ENCODE data around the gene EHBP1. TPM values are rescaled to one million over a fixed set of nuclear protein-coding genes. Genes with fewer than 3 reads are reported as not detected.

The EHBP1 gene
- total and polyA plus RNA-seq, 5 donors from 2014 or later = 8.5 to 25.6 (median 10.0) TPM

DNA sequence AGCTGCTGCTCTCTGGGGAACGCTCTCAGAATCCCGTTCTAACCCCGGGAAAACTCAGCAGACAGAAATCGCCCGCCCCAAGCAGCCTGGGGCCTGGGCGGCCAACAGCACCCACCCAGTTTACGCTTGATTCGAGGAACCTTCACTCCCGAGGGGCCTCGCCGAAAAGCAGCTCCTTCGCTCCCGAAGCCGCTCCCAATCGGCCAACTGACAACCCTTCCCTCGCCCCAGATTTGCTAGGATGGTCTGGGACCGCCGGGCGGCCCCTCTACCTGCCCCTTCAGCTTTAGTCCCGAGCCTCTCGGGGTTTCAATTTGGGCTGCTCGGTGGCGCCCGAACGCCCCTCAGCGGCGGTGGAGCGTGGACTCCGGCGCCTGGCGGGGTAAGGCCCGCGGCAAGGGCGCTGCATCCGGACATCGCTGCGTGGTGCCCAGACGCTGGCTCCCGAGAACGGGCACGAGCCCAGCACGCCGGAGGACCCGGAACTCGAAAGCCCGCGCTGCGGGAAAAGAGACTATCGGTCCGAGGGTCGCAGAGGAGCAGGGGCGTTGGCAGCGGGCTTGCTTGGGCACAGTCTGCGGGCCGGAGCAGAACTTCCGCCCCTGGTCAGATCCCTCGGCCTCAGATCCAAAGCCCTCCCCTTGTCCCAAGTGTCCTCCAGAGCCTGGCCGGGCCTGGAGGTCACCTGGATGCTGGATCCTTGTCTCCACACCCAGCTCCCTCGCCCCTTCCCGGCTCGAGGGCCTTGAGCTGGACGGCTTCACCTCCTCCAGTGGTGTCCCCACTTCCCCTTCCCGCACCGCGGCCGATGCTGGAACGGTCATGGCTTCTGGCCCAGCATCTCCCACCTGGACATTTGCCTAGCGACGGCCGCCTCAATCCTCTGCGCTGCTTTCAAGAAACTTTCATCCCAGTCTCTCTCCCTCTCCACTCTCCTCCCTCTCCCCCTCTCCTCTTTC lies 342.1 kb downstream of the EHBP1 start:
- Mint-ChIP-seq H3K4me1 (peaks cover 0 to 43% (median 31%) of the 10 kb centered on the region in 4 donors), H3K27me3 (peaks cover 67% of the 10 kb centered on the region), H3K4me3 (peak overlapping the region; percentile 10 to 73 (median 57)), H3K27ac (no peak overlapping the region), H3K36me3 (peaks cover 15% of the 10 kb centered on the region), H3K9me3 (peaks cover 0 to 2% (median 0%) of the 10 kb centered on the region in 7 donors)
- Histone ChIP-seq H3K36me3 (ENCODE audit: control insufficient read depth, insufficient read depth, low read length) (no peaks in the 10 kb centered on the region), H3K4me3 (ENCODE audit: low read depth, low read length) (no peak overlapping the region), H3K9me3 (ENCODE audit: control insufficient read depth in 2 of 2, low read length in 2 of 2) (no peaks in the 10 kb centered on the region), H3K27ac (ENCODE audit: insufficient read depth, low read length, poor library complexity, severe bottlenecking) (no peak overlapping the region), H3K4me1 (ENCODE audit: control insufficient read depth, insufficient read depth, low read length, poor library complexity, severe bottlenecking) (peaks cover 50% of the 10 kb centered on the region), H3K27me3 (ENCODE audit: control insufficient read depth, insufficient read depth, low read length) (peaks cover 21% of the 10 kb centered on the region)
- DNase-seq = peak in 1 of 3 donors; percentile 24
- ATAC-seq (ENCODE audit: low read depth in 2 of 2) = no peak

DNA sequence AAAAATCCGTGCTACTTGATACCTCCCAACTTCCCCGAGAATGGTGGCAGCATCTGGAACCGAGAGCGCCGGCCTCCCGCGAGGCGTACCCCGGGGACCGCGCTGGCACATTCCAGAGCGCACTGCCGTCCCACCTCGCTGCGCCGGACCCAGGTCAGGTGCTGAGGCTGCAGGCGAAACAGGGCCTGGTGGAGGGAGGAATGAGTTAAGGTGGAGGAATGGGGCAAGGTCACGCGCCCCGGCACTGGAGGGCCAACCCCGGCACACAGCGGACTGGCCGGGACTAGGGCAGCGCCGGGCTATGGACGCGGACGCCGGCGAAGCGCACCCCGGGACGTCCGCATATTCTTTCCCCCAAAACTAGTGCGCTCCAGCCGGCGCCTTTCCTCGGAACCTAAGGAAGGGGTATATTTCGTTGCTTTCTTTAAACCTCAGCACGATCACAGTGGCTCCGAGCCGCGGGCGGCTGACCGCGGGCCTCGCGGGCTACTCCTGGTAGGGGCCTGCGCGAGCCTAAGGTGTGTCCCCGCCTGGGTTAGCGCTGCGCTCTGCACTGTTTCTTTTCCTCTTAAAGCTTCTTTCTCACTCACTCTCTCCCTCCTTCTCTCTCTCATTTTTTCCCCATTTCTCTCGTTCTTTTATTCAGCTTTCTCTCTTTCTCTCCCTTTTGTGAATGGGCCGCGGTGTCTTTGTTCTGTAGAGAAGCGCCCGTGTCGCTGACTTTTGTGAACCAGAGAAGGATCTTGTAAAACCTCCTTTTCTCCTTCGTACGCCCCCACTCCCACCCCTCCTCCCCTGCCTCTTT lies 343.1 kb downstream of the EHBP1 start:
- Histone ChIP-seq H3K4me3 (ENCODE audit: low read depth, low read length) (no peak overlapping the region), H3K4me1 (ENCODE audit: control insufficient read depth, insufficient read depth, low read length, poor library complexity, severe bottlenecking) (peaks cover 56% of the 10 kb centered on the region), H3K36me3 (ENCODE audit: control insufficient read depth, insufficient read depth, low read length) (no peaks in the 10 kb centered on the region), H3K9me3 (ENCODE audit: control insufficient read depth in 2 of 2, low read length in 2 of 2) (no peaks in the 10 kb centered on the region), H3K27me3 (ENCODE audit: control insufficient read depth, insufficient read depth, low read length) (peaks cover 23% of the 10 kb centered on the region), H3K27ac (ENCODE audit: insufficient read depth, low read length, poor library complexity, severe bottlenecking) (no peak overlapping the region)
- Mint-ChIP-seq H3K36me3 (peaks cover 13% of the 10 kb centered on the region), H3K4me1 (peaks cover 0 to 51% (median 38%) of the 10 kb centered on the region in 4 donors), H3K4me3 (peak overlapping the region; percentile 10 to 89 (median 88)), H3K27ac (no peak overlapping the region), H3K9me3 (peaks cover 0 to 2% (median 0%) of the 10 kb centered on the region in 7 donors), H3K27me3 (peaks cover 70% of the 10 kb centered on the region)
- DNase-seq = no peak
- no peak for ATAC-seq (ENCODE audit: low read depth in 2 of 2)

DNA sequence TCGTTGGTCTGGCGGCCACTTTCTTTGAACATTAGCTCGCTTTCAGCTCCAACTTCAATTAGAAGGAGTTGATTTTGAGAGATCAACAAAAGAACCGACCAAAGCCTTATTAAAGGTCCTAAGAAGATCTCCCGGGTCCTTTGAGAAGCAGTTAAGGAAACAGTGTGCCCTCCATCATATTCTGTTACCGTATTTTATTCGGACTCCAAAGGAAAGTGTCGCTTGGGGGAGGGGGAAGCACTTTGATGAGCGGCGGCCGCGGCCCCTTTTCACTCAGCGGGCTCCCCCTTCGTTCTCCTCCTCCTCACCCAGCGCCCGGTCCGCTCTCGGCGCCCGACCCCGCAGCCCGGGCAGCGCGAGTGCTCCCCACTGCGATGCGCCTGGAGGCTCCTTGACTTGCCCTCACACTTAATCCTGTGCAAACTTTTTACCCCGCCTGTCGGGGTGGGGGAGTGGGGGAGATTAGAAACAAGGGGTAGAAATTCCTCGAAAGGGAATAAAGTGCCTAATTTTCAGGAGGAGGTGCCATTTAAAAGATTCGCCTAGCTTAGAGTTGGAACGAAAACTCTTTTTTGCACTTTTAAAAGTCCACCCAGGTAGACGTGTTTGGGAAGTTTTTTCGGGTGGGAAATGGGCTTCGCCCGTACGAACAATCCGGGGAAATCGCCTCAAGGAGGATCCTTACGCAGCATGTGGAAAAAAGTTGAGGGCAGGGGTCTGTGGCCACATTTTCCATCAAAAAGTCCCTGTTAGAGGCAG lies 343.9 kb downstream of the EHBP1 start:
- no peak for DNase-seq
- peak overlapping the region in 1 of 3 donors; percentile 69 for H3K27ac Mint-ChIP-seq
- Histone ChIP-seq H3K4me1 (ENCODE audit: control insufficient read depth, insufficient read depth, low read length, poor library complexity, severe bottlenecking) (peaks cover 62% of the 10 kb centered on the region), H3K4me3 (ENCODE audit: low read depth, low read length) (peak overlapping the region; percentile 53), H3K27ac (ENCODE audit: insufficient read depth, low read length, poor library complexity, severe bottlenecking) (no peak overlapping the region), H3K36me3 (ENCODE audit: control insufficient read depth, insufficient read depth, low read length) (no peaks in the 10 kb centered on the region), H3K27me3 (ENCODE audit: control insufficient read depth, insufficient read depth, low read length) (peaks cover 24% of the 10 kb centered on the region), H3K9me3 (ENCODE audit: control insufficient read depth in 2 of 2, low read length in 2 of 2) (no peaks in the 10 kb centered on the region)
- H3K4me3 Mint-ChIP-seq = peak overlapping the region; percentile 87 to 96 (median 89)
- H3K36me3 Mint-ChIP-seq = peaks cover 11% of the 10 kb centered on the region
- peaks cover 0 to 60% (median 41%) of the 10 kb centered on the region in 4 donors for H3K4me1 Mint-ChIP-seq
- ATAC-seq (ENCODE audit: low read depth in 2 of 2) = no peak
- H3K27me3 Mint-ChIP-seq = peaks cover 75% of the 10 kb centered on the region
- H3K9me3 Mint-ChIP-seq = peaks cover 0 to 2% (median 0%) of the 10 kb centered on the region in 7 donors

- peaks cover 28% of the 10 kb centered on the region for H3K27me3 ChIP-seq (ENCODE audit: control insufficient read depth, insufficient read depth, low read length)
- H3K27ac Mint-ChIP-seq = peak overlapping the region in 1 of 3 donors; percentile 66
Observed at GRCh38 chr2:63049970-63050333, 344.4 kb downstream of the EHBP1 start.

GRCh38 chr2:63050334-63051041 lies 345.0 kb downstream of the EHBP1 start, which contains the start of gene OTX1:
TSS of gene OTX1 (plus strand) at chr2:63050830. CDS start at chr2:63052991, 2,161 bp downstream.
- Histone ChIP-seq H3K4me1 (ENCODE audit: control insufficient read depth, insufficient read depth, low read length, poor library complexity, severe bottlenecking) (peaks cover 73% of the 10 kb centered on the region), H3K36me3 (ENCODE audit: control insufficient read depth, insufficient read depth, low read length) (no peaks in the 10 kb centered on the region), H3K9me3 (ENCODE audit: control insufficient read depth in 2 of 2, low read length in 2 of 2) (no peaks in the 10 kb centered on the region), H3K4me3 (ENCODE audit: low read depth, low read length) (peak within 1 kb of the TSS; percentile 53), H3K27me3 (ENCODE audit: control insufficient read depth, insufficient read depth, low read length) (peaks cover 28% of the 10 kb centered on the region), H3K27ac (ENCODE audit: insufficient read depth, low read length, poor library complexity, severe bottlenecking) (no peak within 1 kb of the TSS)
- H3K27me3 Mint-ChIP-seq = peaks cover 86% of the 10 kb centered on the region
- ATAC-seq (ENCODE audit: low read depth in 2 of 2) (peak; percentile 26 to 29), DNase-seq (peak in 2 of 3 donors; percentile 18 to 66)
- H3K9me3 Mint-ChIP-seq = peaks cover 0 to 2% (median 0%) of the 10 kb centered on the region in 7 donors
- peaks cover 6% of the 10 kb centered on the region for H3K36me3 Mint-ChIP-seq
- H3K27ac Mint-ChIP-seq = peak within 1 kb of the TSS in 1 of 3 donors; percentile 69
- peak within 1 kb of the TSS; percentile 87 to 96 (median 89) for H3K4me3 Mint-ChIP-seq
- peaks cover 0 to 71% (median 47%) of the 10 kb centered on the region in 4 donors for H3K4me1 Mint-ChIP-seq

More at GRCh38 chr2:63049970-63050333, 344.4 kb downstream of the EHBP1 start:
- peaks cover 68% of the 10 kb centered on the region for H3K4me1 ChIP-seq (ENCODE audit: control insufficient read depth, insufficient read depth, low read length, poor library complexity, severe bottlenecking)
- peaks cover 0 to 2% (median 0%) of the 10 kb centered on the region in 7 donors for H3K9me3 Mint-ChIP-seq
- peak overlapping the region; percentile 53 for H3K4me3 ChIP-seq (ENCODE audit: low read depth, low read length)
- no peak for ATAC-seq (ENCODE audit: low read depth in 2 of 2)
- DNase-seq = peak in 1 of 3 donors; percentile 42
- H3K27ac ChIP-seq (ENCODE audit: insufficient read depth, low read length, poor library complexity, severe bottlenecking) = no peak overlapping the region
- no peaks in the 10 kb centered on the region for H3K36me3 ChIP-seq (ENCODE audit: control insufficient read depth, insufficient read depth, low read length)
- H3K9me3 ChIP-seq (ENCODE audit: control insufficient read depth in 2 of 2, low read length in 2 of 2) = no peaks in the 10 kb centered on the region
- H3K36me3 Mint-ChIP-seq = peaks cover 11% of the 10 kb centered on the region
- H3K4me3 Mint-ChIP-seq = peak overlapping the region; percentile 87 to 96 (median 89)
- H3K4me1 Mint-ChIP-seq = peaks cover 0 to 65% (median 45%) of the 10 kb centered on the region in 4 donors
- H3K27me3 Mint-ChIP-seq = peaks cover 81% of the 10 kb centered on the region

DNA sequence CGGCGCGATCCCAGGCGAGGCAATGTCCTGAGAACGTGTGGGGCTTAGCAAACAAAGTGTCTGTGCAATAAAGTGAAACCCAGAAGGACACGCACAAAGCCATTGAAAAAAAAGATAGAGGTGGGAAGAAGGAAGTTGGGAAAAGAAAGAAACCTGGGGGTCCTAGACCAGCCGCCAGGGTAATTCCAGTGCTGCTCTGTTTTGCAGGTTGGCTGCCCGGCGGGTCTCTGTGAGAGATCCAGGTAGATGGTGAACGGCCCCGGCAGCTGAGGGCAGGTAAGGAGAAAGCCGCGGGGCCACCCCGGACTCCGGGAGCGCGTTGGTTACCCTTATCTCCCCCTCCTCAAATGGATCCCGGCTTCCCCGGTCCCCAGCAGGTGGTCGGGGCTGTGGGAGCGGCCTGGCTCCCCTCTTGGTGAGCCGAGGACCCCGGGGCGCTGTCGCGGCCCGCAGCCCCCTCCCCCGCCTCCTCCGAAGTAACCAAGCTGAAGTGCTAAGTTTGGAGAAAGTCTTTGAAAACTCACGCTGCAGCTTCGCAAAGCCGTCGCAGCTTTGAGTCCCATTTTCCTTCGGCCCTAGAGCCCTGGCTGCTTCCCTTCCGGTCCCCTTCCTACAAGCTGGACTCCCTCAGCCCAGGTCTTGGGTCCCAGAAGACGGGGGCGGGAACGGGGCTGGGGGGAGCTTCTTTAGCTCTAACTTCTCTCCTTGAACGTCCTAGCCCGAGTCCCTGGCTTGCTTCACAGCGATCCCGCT lies 345.7 kb downstream of the EHBP1 start:
- ATAC-seq (ENCODE audit: low read depth in 2 of 2) = no peak
- H3K27ac Mint-ChIP-seq = no peak overlapping the region
- H3K27me3 ChIP-seq (ENCODE audit: control insufficient read depth, insufficient read depth, low read length) = peaks cover 21% of the 10 kb centered on the region
- no peaks in the 10 kb centered on the region for H3K36me3 Mint-ChIP-seq
- DNase-seq = peak in 1 of 3 donors; percentile 17
- H3K27ac ChIP-seq (ENCODE audit: insufficient read depth, low read length, poor library complexity, severe bottlenecking) = no peak overlapping the region
- peaks cover 0 to 2% (median 0%) of the 10 kb centered on the region in 7 donors for H3K9me3 Mint-ChIP-seq
- H3K27me3 Mint-ChIP-seq = peaks cover 86% of the 10 kb centered on the region
- H3K9me3 ChIP-seq (ENCODE audit: control insufficient read depth in 2 of 2, low read length in 2 of 2) = no peaks in the 10 kb centered on the region
- peak overlapping the region; percentile 76 to 90 (median 82) for H3K4me3 Mint-ChIP-seq
- H3K4me1 Mint-ChIP-seq = peaks cover 0 to 78% (median 50%) of the 10 kb centered on the region in 4 donors
- H3K36me3 ChIP-seq (ENCODE audit: control insufficient read depth, insufficient read depth, low read length) = no peaks in the 10 kb centered on the region
- peak overlapping the region; percentile 53 for H3K4me3 ChIP-seq (ENCODE audit: low read depth, low read length)
- peaks cover 76% of the 10 kb centered on the region for H3K4me1 ChIP-seq (ENCODE audit: control insufficient read depth, insufficient read depth, low read length, poor library complexity, severe bottlenecking)

Measured in CD4-positive, CD25-positive, alpha-beta regulatory T cell (primary cell).